ENCODE measurements around the gene NFKBIE. TPM values are rescaled to one million over a fixed set of nuclear protein-coding genes. Genes with fewer than 3 reads are reported as not detected.
A peak's percentile ranks its signal among the peaks of the same experiment; 100 is the strongest.
"Not testable (repeated sequence)": the region's sequence is repeated elsewhere in the genome, so short reads cannot be mapped to it uniquely, and the experiment has no call there.

The NFKBIE gene
- polyA plus RNA-seq, 3 donors = 9.6 to 12.8 (median 12.1) TPM

DNA sequence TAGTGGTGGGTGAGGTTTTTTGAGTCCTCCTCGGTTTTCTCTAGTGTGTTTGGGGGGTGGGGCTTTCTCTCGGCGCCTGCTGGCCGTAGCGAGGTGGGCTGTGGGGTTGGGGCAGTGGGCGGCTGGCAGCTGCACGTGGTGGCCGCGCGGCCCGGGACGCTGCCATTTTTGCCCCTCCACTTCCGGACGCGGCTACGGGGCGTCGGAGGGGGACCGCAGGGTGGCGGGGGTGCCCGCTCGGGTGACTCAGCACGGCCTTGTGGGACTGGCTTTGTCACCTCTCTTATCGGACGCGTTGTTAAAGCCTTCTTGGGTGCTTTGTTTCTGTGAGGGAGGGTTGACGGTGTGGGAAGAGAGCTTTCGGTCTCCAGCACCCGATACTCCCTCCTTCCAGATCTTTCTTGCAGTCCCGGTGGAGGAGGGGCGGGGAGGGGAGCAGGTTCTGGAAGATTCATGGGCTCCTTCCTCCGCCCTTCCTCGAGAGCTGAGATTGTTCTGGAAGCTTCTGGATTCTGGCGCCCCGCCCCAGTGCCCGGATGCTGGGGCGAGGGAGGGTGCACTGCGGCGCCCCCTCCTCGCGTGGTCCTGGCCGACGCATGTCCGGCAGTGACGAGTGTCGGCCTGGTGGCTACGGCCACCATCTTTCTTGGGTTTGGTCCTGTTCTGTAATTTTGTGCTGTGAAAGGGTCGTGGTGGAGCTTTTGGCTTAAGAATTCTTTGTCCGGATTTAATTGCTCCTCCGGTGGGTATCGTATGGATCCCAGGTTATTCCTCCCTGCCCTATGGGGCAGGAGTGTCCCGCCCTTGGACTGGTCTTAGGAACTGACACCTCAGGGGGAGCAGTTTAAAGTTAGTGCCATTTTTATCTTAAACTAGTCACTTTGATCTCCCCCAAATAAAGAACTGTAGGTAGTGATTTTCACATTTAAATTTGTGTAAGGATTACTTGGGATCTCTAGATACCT, 17.7 kb downstream of the NFKBIE start:
- peak; percentile 70 for DNase-seq

DNA sequence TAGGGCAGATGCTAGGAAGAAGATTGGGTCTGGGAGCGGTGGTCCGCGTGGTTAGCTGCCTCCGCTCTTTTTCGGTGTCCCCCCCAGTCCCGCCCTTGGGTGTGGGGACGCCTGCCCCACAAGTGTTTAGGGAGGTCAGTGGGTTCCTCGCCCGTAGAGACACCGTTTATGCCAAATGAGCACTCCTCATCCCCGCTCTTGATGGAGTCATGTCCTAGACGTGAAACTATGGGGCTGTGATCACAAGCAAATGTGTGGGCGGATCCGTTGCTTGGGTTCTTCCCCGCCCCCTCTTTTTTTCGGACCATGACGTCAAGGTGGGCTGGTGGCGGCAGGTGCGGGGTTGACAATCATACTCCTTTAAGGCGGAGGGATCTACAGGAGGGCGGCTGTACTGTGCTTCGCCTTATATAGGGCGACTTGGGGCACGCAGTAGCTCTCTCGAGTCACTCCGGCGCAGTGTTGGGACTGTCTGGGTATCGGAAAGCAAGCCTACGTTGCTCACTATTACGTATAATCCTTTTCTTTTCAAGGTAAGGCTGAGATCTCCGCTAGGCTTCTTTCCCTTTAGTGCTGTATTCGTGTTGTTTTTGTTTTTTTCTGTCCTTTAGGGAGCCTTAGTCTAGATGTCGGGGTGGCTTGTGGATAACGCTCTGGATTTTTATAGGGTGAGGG, 18.6 kb downstream of the NFKBIE start, which contains the start of gene HSP90AB1:
HSP90AB1 (plus strand) TSS at position 439 of the 675 bp plus-strand sequence. CDS start 1,529 bp downstream, outside the sequence.
- peak; percentile 97 for DNase-seq

DNA sequence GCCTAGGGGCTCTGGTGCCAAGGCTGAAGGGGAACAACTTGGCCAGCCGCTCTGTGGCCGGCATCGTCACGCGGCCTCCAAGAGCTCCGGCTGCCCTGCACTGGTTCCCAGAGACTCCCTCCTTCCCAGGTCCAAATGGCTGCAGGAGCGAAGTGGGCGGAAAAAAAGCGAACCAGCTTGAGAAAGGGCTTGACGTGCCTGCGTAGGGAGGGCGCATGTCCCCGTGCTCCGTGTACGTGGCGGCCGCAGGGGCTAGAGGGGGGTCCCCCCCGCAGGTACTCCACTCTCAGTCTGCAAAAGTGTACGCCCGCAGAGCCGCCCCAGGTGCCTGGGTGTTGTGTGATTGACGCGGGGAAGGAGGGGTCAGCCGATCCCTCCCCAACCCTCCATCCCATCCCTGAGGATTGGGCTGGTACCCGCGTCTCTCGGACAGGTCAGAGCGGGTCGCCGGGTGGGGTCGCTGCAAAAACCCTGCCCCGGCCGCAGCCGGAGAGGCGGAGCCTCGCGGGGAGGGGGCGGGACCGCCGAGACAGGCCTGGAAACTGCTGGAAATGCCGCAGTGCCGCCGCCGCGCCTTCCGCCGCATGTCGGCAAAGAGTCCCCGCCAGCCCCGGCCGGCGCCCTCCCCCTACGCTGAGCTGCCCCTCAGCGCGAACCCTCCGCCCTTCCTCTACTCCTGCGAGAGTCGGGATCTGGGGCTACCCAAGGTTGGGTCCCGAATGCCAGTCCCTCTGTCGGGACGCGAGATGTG, 19.3 kb downstream of the NFKBIE start:
- peak; percentile 87 for DNase-seq

DNA sequence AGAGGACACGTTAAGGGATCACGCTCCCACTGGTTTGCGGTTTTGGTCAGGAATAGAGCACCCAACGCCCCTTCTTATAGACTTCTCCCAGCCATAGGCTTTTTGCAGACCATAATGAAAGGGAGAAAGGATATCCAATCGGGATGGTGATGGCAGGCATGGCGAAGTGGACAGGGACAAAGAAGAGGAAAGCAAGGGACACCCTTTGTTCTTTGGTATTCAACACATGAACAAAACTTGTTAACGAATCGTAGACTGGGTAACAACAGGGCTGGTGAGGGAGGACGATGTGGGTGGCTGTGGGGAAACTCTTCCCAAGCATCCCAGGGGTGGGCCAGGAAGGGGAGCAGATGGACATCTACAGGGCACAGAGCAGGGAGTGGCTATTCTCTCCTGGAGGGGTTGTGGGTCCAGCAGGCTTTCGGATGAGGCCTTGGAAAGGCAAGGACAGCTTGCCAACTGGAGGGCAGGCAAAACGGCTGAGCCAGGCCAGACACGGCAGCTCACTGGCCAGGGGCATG, 19.9 kb downstream of the NFKBIE start:
- DNase-seq = no peak

DNA sequence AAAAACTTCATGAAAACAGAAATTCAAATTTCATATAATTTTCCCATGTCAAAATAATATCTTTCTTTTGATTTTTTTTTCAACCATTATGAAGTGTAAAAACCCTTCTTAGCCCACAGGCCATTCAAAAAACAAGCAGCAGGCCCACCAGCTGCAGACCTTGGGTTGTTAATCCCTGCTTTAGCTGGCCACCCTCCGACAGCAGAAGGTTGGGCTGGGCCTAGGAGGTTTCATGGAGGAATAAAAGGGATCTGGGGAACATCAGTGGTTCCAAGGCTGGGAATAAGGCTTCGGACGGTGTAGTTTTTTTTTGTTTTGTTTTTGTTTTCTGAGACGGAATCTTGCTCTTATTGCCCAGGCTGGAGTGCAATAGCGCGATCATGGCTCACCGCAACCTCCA, 22.0 kb downstream of the NFKBIE start:
- DNase-seq = no peak

DNA sequence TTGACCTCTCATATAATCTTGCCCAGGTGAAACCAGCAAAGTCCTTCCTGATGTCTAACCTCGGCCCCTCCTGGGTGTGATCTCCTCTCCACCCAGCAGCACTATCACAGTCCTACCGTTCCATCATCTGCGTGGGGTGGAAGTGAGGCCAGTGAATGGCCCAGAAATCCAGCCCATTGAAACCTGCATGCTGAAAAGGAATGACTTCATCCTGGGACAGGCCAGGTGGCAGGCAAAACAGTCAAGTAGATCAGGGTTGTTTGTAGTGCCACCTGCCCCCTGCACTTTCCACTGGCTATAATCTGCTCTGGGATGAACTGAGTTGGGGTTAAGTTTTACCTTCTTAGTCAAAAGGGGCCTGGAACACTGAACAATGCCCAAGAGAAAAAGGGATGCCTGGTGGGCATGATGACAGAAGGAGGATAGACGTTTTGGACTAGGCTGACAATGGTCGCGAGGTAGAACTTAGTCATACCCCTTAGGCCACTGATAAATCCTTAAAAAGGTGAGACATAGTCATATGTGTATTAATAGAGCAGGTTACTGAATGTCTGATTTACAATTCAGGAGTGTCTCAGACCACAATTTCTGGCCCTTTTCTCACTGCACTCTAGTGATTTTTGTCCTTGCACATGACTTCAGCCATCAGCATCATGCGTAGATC, 26.5 kb downstream of the NFKBIE start:
- no peak for DNase-seq

DNA sequence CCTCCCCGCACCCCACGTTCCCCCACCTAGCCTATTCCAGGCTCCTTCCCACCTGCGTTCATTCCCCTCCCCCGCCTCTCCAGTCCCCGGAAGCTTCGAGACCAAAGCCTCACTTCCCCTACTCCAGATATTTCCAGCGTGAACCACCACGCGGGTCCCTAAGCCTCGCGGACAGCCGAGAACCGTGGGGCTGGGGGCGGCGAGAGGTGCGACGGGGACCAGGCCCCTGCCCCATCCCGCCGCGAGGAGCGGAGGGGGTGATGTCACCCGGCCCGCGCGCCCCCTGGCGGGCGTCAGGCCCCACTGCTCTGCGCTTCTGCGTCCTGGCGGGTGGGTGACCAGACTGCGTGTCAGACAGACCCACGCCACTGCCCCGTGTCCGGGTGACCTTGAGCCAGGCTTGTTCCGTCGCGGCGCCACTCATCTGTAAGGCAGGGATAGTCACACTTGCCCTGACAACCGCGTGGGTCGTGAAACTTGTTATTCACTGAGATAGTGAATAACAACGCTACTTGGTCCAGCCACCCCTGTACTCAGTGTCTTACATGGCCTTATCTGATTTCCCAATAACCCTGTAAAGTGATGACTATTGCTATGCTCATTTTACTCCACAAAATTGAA, 27.4 kb downstream of the NFKBIE start:
- DNase-seq = peak; percentile 75

DNA sequence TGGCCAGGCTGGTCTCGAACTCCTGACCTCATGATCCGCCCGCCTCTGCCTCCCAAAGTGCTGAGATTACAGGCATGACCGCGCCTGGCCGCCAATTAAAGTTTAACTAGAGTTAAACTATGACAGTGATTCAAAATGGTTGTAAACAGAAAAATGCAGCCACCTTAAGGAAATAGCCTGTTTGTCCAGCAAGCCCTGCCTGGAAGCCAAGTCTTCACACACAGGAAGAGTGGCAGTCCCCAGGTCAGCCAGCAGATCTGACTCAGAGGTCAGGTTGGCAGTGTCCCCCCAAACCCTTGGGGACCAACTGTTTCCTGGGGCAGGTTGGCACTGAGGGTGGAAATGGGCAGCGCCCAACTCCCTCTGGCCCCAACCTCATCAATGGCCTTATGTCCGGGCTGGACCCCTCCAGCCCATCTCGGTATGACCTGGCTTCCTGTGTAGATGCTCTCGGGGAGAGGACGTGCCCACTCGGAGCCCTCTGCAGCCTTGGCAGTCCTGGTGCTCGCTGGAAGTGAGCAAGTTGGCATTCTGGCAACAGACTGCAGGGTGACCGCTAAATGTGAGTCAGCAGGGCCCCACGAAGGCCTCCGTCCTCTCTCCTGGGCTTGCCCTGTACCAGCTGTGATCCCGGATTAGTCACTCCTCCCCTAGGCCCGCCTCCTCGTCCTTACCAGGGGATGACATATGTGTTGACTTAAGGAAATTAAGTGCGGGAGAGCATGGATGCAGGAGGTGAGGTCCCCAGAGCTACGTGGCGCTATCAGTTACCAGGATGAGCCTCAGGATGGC, 28.1 kb downstream of the NFKBIE start:
- DNase-seq = peak; percentile 87

DNA sequence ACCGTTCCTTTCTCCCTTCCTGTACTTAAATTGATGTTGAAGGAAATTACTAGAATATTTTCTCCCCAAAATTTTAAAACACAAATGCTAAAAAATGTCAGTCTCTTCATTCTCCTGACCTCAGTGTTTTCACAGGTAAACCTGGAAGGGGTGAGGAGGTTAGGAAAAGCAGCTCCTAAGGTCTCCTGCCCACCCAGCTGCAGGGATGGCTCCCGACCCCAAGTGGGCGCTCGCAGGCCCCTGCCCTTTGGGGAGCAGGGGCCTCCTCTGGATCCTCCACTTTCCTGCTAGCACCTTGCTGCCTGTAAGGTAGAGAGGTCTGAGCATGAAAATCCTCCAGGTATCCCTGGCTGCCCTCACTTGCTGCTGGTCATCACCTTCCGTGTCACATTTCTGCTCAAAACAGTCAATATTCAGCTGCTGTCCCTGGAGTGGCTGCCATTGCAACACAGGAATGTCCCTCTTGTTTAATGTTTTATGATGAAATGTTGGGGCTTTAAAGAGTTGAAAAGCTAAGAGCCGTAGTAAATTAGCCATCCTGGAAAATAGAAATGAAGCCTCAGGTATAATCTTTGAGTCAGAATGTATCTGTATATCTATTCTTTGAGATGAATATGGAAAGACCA, 29.3 kb downstream of the NFKBIE start:
- DNase-seq = no peak

DNA sequence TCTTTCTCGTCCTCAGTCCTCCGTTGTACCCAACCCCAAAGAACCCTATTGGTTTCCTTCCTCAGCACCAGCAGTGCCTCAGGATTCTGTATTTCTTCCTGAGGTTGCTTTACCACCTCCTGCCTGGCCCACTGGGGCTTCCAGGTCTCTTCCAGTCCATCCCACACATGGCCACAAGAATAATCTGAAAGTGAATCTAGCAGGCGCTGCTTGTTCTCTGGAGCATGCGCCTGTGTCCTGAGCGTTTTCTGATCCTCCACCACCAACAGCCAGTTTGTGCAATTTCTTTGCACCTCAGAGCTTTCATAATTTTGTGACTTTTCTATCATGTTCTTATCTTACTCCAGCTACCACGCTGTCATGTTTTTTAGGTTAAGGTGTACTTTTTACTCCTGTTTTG, 30.1 kb downstream of the NFKBIE start:
- DNase-seq = no peak

DNA sequence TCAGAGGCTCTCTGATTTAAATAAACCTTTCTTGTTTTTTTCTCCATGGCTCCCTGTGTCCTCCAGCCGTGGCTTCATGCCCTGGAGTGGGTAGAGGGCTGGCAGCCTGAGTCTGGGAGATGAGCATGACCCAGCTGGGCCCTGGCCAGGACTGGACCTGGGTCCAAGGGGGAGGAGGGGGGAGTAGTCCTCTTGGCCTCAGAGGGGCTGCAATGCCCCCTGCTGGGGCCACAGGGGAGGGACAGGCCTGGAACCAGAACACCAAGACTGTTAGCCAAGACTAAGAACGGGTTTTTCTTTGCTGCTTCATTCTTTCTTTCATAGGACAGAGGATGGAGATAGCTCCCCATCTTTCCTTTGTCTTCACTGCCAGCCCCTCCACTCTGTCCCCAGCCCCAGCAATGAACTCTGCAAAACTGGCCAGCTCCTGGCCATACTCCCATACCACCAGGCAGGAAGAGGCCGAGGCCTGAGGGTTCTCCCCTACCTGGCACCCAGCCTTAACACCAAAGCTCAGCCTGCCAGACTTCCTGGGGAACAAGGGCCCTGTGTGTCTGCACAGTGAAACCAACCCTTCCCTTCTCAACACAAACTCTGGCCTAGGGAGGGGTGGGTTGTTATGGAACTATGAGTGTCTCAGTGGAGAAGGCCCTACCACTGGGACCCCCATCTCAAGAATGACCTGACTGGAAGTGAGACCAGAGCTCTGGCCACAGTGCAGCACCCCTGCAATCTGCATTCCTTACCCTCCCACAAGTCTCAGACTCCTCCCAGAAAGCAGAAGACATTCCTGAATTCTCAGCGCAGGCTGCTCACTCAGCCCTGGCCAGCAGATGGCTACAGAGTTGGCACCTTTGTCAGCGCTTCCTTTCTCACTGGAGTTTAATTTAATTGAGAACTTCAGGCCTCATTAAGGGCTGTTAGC, 31.0 kb downstream of the NFKBIE start:
- DNase-seq = peak; percentile 82

DNA sequence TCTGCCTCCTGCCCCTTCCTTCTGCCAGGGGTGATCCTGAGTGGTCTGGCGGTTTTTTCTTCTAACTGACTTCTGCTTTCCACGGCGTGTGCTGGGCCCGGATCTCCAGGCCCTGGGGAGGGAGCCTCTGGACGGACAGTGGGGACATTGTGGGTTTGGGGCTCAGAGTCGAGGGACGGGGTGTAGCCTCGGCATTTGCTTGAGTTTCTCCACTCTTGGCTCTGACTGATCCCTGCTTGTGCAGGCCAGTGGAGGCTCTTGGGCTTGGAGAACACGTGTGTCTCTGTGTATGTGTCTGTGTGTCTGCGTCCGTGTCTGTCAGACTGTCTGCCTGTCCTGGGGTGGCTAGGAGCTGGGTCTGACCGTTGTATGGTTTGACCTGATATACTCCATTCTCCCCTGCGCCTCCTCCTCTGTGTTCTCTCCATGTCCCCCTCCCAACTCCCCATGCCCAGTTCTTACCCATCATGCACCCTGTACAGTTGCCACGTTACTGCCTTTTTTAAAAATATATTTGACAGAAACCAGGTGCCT, 31.7 kb downstream of the NFKBIE start:
- DNase-seq = no peak

DNA sequence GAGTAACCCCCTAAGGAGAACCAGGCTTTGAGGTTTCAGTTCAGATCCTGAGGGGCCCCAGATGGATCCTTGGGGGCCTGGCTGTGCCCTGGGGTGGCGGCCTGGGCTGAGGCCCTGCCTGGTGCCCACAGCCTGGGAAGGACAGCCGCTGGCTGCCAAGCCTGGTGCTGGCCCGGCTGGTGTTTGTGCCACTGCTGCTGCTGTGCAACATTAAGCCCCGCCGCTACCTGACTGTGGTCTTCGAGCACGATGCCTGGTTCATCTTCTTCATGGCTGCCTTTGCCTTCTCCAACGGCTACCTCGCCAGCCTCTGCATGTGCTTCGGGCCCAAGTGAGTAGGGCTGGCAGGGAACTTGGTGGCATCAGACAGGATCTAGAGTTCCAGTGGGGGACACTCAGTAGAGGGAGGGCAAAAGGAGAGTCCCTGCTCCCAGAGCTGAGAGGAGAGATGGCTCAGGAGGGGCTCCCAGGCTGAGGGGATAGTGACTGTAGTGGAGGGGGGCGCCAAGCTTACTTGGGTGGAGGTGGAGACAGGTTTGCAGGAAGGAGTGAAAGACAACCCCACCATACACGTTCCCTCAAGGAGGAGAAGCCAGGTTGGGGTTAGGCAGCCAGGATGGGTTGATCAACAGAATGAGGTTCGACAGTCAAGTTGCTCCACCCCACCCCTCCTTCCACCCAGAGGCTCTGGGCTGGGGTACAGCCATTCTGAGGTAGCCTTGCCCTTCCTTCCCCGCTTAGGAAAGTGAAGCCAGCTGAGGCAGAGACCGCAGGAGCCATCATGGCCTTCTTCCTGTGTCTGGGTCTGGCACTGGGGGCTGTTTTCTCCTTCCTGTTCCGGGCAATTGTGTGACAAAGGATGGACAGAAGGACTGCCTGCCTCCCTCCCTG, 32.4 kb downstream of the NFKBIE start:
- no peak for DNase-seq

DNA sequence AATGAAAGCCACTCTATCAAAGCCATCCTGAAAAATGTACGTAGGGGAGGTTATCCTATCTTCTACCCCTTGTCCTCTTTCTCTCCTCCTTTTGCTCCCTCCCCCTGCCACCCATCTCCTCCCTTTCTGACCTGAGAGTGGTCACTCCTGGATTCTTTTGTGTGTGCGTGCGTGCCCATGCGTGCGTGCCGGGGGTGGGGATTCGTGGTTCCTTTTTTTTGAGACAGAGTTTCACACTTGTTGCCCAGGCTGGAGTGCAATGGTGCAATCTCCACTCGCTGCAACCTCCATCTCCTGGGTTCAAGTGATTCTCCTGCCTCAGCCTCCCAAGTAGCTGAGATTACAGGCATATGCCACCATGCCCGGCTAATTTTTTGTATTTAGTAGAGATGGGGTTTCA, 33.9 kb downstream of the NFKBIE start:
- not testable (repeated sequence) for DNase-seq

DNA sequence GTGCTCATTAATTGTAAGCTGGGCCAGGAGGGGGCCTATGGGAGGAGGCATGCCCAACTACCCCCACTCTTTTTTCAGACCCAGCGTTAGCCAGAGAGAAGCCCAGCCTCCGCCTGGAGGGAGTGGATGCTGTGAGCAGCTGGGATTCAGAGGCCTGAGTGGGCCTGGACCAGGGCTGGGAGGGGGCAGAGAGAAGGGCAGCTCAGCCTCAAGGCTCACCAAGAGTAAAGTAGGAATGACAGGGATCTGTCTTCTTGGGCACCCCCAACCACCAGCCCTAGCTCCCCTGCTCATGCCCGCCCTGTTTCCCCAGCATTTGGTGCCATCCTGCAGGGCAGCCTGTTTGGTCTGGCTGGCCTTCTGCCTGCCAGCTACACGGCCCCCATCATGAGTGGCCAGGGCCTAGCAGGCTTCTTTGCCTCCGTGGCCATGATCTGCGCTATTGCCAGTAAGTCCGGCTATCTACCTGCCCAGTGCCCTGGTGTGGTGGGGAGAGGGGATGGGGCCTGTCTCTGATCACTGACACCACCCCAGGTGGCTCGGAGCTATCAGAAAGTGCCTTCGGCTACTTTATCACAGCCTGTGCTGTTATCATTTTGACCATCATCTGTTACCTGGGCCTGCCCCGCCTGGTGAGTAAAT, 35.2 kb downstream of the NFKBIE start:
- DNase-seq = no peak

DNA sequence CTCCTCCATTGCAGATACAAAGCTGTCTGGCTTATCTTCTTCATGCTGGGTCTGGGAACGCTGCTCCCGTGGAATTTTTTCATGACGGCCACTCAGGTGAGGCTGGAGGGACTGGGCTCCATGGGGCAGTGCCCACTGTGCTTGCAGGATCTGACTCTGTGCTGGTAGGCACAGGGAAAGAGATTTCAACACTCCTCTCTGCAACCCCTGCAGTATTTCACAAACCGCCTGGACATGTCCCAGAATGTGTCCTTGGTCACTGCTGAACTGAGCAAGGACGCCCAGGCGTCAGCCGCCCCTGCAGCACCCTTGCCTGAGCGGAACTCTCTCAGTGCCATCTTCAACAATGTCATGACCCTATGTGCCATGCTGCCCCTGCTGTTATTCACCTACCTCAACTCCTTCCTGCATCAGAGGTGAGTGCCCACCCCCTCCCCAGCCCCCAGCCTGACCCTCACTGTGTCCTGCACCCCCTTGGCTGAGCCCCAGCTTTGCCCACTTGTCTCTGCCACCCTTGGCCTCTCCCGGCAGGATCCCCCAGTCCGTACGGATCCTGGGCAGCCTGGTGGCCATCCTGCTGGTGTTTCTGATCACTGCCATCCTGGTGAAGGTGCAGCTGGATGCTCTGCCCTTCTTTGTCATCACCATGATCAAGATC, 35.8 kb downstream of the NFKBIE start:
- no peak for DNase-seq

Data from renal pelvis (tissue), 4 donors.